IMR-90 (cell line): Measurements from ENCODE around the gene B3GALT4. TPM values are rescaled to one million over a fixed set of nuclear protein-coding genes. Genes with fewer than 3 reads are reported as not detected.
A peak's percentile ranks its signal among the peaks of the same experiment; 100 is the strongest.

Source experiments
- ATAC-seq: fragments of 200-7000 bp; cut with Tn5 transposase; 2 replicates; pipeline ENCODE4 v1.9.1; 2020; ENCODE audit warnings: low read depth, mild to moderate bottlenecking, moderate library complexity
- BruUV-seq: library from RNA; stranded (reverse); fragments of 400-500 nt; replicated peaks from 2 replicates; lab custom pipeline; 2021; lab: Mats Ljungman, UMichigan
- CTCF ChIA-PET: fragments of 300-600 bp; formaldehyde crosslinking; extraction: SDS; loops from one replicate; lab custom pipeline; 2021; ENCODE audit warnings: antibody characterized with exemption; lab: Yijun Ruan, JAX
- POLR2A ChIA-PET: fragments of 300-600 bp; sonication (Branson Sonifier 250); formaldehyde crosslinking; loops from one replicate; lab custom pipeline; 2022; ENCODE audit warnings: antibody characterized with exemption; ENCODE audit not compliant: unreplicated experiment; lab: Charles Lee
- DNase-seq: peaks from one replicate; pipeline ENCODE4 v3.0.0; 2013
- H2AFZ ChIP-seq: replicated peaks from 2 replicates; pipeline ENCODE3; 2013; ENCODE audit warnings: low read length, mild to moderate bottlenecking; ENCODE audit not compliant: poor library complexity
- H2AK5ac ChIP-seq: 2 replicates; pipeline ENCODE4 v1.6.1; 2013; ENCODE audit warnings: low read depth, low read length, inconsistent platforms
- H2AK9ac ChIP-seq: replicated peaks from 2 replicates; pipeline ENCODE3; 2013; ENCODE audit warnings: mild to moderate bottlenecking, low read depth, low read length, moderate library complexity; ENCODE audit not compliant: poor library complexity
- H2BK120ac ChIP-seq: 2 replicates; pipeline ENCODE4 v1.6.1; 2013; ENCODE audit warnings: low read depth, low read length, inconsistent platforms
- H2BK15ac ChIP-seq: 3 replicates; pipeline ENCODE4 v1.6.1; 2013; ENCODE audit warnings: low read depth, low read length, inconsistent platforms
- H2BK20ac ChIP-seq: 2 replicates; pipeline ENCODE4 v1.6.1; 2013; ENCODE audit warnings: low read depth, mild to moderate bottlenecking, inconsistent platforms, low read length, moderate library complexity
- H2BK5ac ChIP-seq: 2 replicates; pipeline ENCODE4 v1.6.1; 2013; ENCODE audit warnings: mild to moderate bottlenecking, low read depth, low read length, inconsistent platforms; ENCODE audit not compliant: poor library complexity, severe bottlenecking
- H3K14ac ChIP-seq: replicated peaks from 2 replicates; pipeline ENCODE4 v1.6.1; 2013; ENCODE audit warnings: low read depth, low read length, inconsistent platforms
- H3K18ac ChIP-seq: 2 replicates; pipeline ENCODE4 v1.6.1; 2013; ENCODE audit warnings: low read depth, low read length, control low read depth
- H3K23ac ChIP-seq: 2 replicates; pipeline ENCODE4 v1.6.1; 2013; ENCODE audit warnings: low read depth, low read length, inconsistent platforms
- H3K27ac ChIP-seq: 2 replicates; pipeline ENCODE4 v1.5.1; 2013; ENCODE audit warnings: mild to moderate bottlenecking, control low read depth, low read length; ENCODE audit not compliant: insufficient read depth
- H3K27me3 ChIP-seq: 2 replicates; pipeline ENCODE4 v1.6.1; 2013; ENCODE audit warnings: low read length; ENCODE audit not compliant: control insufficient read depth, insufficient read depth
- H3K36me3 ChIP-seq: 2 replicates; pipeline ENCODE4 v1.6.1; 2013; ENCODE audit warnings: low read length, mixed read lengths; ENCODE audit not compliant: control insufficient read depth, insufficient read depth
- H3K4ac ChIP-seq: 2 replicates; pipeline ENCODE4 v1.6.1; 2013; ENCODE audit warnings: low read depth, low read length, inconsistent platforms
- H3K4me1 ChIP-seq: 2 replicates; pipeline ENCODE4 v1.6.1; 2013; ENCODE audit warnings: low read length, mixed read lengths; ENCODE audit not compliant: control insufficient read depth, insufficient read depth
- H3K4me2 ChIP-seq: 2 replicates; pipeline ENCODE4 v1.6.1; 2013; ENCODE audit warnings: low read depth, mild to moderate bottlenecking, control low read depth, low read length, moderate library complexity
- H3K4me3 ChIP-seq: 2 replicates; pipeline ENCODE4 v1.5.1; 2013; ENCODE audit warnings: low read depth, mild to moderate bottlenecking, control low read depth, low read length, moderate library complexity; ENCODE audit not compliant: insufficient read depth
- H3K56ac ChIP-seq: 2 replicates; pipeline ENCODE4 v1.6.1; 2013; ENCODE audit warnings: low read length, inconsistent platforms; ENCODE audit not compliant: insufficient read depth; ENCODE audit errors: extremely low read depth
- H3K79me1 ChIP-seq, 2 experiments: 2 replicates each; pipeline ENCODE4 v1.6.1; 2013; ENCODE audit warnings: low read length in 2 of 2, inconsistent platforms in 1 of 2, low read depth in 1 of 2
- H3K9ac ChIP-seq: 2 replicates; pipeline ENCODE4 v1.6.1; 2013; ENCODE audit warnings: low read depth, low read length, control low read depth
- H3K9me1 ChIP-seq: 2 replicates; pipeline ENCODE4 v1.6.1; 2013; ENCODE audit warnings: low read length, inconsistent platforms; ENCODE audit not compliant: insufficient read depth
- H3K9me3 ChIP-seq: 2 replicates; pipeline ENCODE4 v1.6.1; 2013; ENCODE audit warnings: low read length; ENCODE audit not compliant: control insufficient read depth, insufficient read depth
- H4K20me1 ChIP-seq: 2 replicates; pipeline ENCODE4 v1.6.1; 2013; ENCODE audit warnings: low read length, inconsistent platforms; ENCODE audit not compliant: insufficient read depth
- H4K5ac ChIP-seq: 2 replicates; pipeline ENCODE4 v1.6.1; 2013; ENCODE audit warnings: mild to moderate bottlenecking, low read depth, low read length, control low read depth
- H4K8ac ChIP-seq, 2 experiments: 2 replicates each; pipeline ENCODE4 v1.6.1; 2013; ENCODE audit warnings: low read depth in 2 of 2, low read length in 2 of 2, control low read depth in 1 of 2, inconsistent platforms in 1 of 2
- H4K91ac ChIP-seq: 2 replicates; pipeline ENCODE4 v1.6.1; 2013; ENCODE audit warnings: low read depth, low read length, inconsistent platforms; ENCODE audit not compliant: insufficient read depth
- BHLHE40 ChIP-seq: fragments of 150-350 bp; IDR thresholded peaks from 2 replicates; pipeline ENCODE4 v1.6.1; 2016; ENCODE audit warnings: mild to moderate bottlenecking, low read depth, low read length
- CEBPB ChIP-seq: IDR thresholded peaks from 2 replicates; pipeline ENCODE4 v1.6.1; 2012; ENCODE audit warnings: low read depth, low read length, improper control_type of control experiment
- CHD1 ChIP-seq: IDR thresholded peaks from 2 replicates; pipeline ENCODE4 v1.6.1; 2012; ENCODE audit warnings: low read depth, low read length, improper control_type of control experiment
- CTCF ChIP-seq: conservative IDR thresholded peaks from 2 replicates; pipeline ENCODE4 v1.5.1; 2012; ENCODE audit warnings: mild to moderate bottlenecking, low read depth, low read length, improper control_type of control experiment
- ELK1 ChIP-seq: fragments of 150-350 bp; IDR thresholded peaks from 2 replicates; pipeline ENCODE4 v1.6.1; 2016; ENCODE audit warnings: low read depth, mild to moderate bottlenecking, low read length, moderate library complexity, borderline replicate concordance
- FOS ChIP-seq: fragments of 150-350 bp; IDR thresholded peaks from 2 replicates; pipeline ENCODE4 v1.6.1; 2016; ENCODE audit warnings: low read depth, low read length
- MAFK ChIP-seq: IDR thresholded peaks from 2 replicates; pipeline ENCODE4 v1.6.1; 2012; ENCODE audit warnings: low read depth, low read length, improper control_type of control experiment
- MAZ ChIP-seq: IDR thresholded peaks from 2 replicates; pipeline ENCODE4 v1.6.1; 2012; ENCODE audit warnings: low read depth, mild to moderate bottlenecking, low read length, improper control_type of control experiment, moderate library complexity, borderline replicate concordance
- MXI1 ChIP-seq: IDR thresholded peaks from 2 replicates; pipeline ENCODE4 v1.6.1; 2012; ENCODE audit warnings: low read depth, mild to moderate bottlenecking, low read length, moderate library complexity, borderline replicate concordance
- NFE2L2 ChIP-seq: fragments of 150-350 bp; IDR thresholded peaks from 2 replicates; pipeline ENCODE4 v1.6.1; 2016; ENCODE audit warnings: low read depth, mild to moderate bottlenecking, low read length
- RAD21 ChIP-seq: IDR thresholded peaks from 2 replicates; pipeline ENCODE4 v1.6.1; 2012; ENCODE audit warnings: low read length, improper control_type of control experiment
- RFX5 ChIP-seq: IDR thresholded peaks from 2 replicates; pipeline ENCODE4 v1.8.0; 2012; ENCODE audit warnings: low read depth, mild to moderate bottlenecking, low read length, moderate library complexity
- SMC3 ChIP-seq: fragments of 150-350 bp; IDR thresholded peaks from 2 replicates; pipeline ENCODE4 v1.6.1; 2016; ENCODE audit warnings: low read depth, mild to moderate bottlenecking, antibody characterized with exemption, low read length, moderate library complexity
- USF2 ChIP-seq: fragments of 150-350 bp; IDR thresholded peaks from 2 replicates; pipeline ENCODE4 v1.6.1; 2017; ENCODE audit warnings: mild to moderate bottlenecking, antibody characterized with exemption, low read length, low read depth
- WGBS, 2 experiments: methylation state at CpG; one replicate each; pipeline versions ENCODE4 v1.1.5 to v1.1.7; 2013; ENCODE audit warnings: missing lambda C conversion rate in 2 of 2; ENCODE audit not compliant: insufficient read length in 1 of 2; ENCODE audit errors: extremely low coverage in 2 of 2; 5-methylcytosine and 5-hydroxymethylcytosine counted together
- dilution Hi-C: fragments of 300-500 bp; cut with HindIII; formaldehyde crosslinking; loops from one replicate; pipeline ENCODE4 v1.14.3; 2018; ENCODE audit warnings: low sequenced_read_pairs; ENCODE audit not compliant: unreplicated experiment
- in situ Hi-C: fragments of 300-500 bp; cut with MboI; formaldehyde crosslinking; loops from 3 replicates; pipeline ENCODE4 v1.14.3; 2019; ENCODE audit warnings: low sequenced_read_pairs, inconsistent platforms, mixed read lengths
- intact Hi-C: fragments of 100-400 bp; cut with micrococcal nuclease; formaldehyde crosslinking; loops from 2 replicates; pipeline ENCODE4 v1.10.0; 2022
- polyA plus RNA-seq, 3 experiments: library from polyadenylated mRNA; depleted of rRNA; stranded (reverse); fragments of >200 nt; gene quantifications; 2 replicates each; pipeline ENCODE4 v1.2.3, GENCODE V29; 2012; ENCODE audit warnings: low replicate concordance in 1 of 3
- total RNA-seq: library from RNA; depleted of rRNA; stranded (reverse); fragments of >200 nt; gene quantifications from 2 replicates; pipeline ENCODE4 v1.2.3, GENCODE V29; 2012

Gene B3GALT4
- total and polyA plus RNA-seq, 2 of the 4 experiments (the other 2 are of a cell fraction) = 0.70 to 0.72 TPM

GRCh38 chr6:33286946-33287914 is 10.3 kb downstream of the B3GALT4 start:
- in situ Hi-C loops = no loop called here
- BruUV-seq = no TSS peak
- H3K56ac ChIP-seq = no peak overlapping the region
- peaks cover 3% of the 10 kb centered on the region; the same call in 1 of the 2 replicates for H3K9me1 ChIP-seq
- no peak for DNase-seq
- H2BK20ac ChIP-seq = no peak overlapping the region
- ChIA-PET CTCF (no interaction called here), POLR2A (no interaction called here)
- no peak overlapping the region for H3K4ac ChIP-seq
- dilution Hi-C loops = no loop called here
- no peak overlapping the region for H2BK15ac ChIP-seq
- no peak overlapping the region for H3K18ac ChIP-seq
- no peak for ATAC-seq
- intact Hi-C loops = no loop called here
- no peak overlapping the region for H2AK5ac ChIP-seq
- H2AFZ ChIP-seq = peak overlapping the region; percentile 29
- H3K9ac ChIP-seq = no peak overlapping the region
- no peak overlapping the region for H2AK9ac ChIP-seq
- H4K20me1 ChIP-seq = no peaks in the 10 kb centered on the region
- H2BK5ac ChIP-seq = no peak overlapping the region
- H3K27ac ChIP-seq = no peak overlapping the region
- no peak overlapping the region for H3K4me2 ChIP-seq
- no peak overlapping the region for H4K91ac ChIP-seq
- no peak overlapping the region for H2BK120ac ChIP-seq
- no peaks in the 10 kb centered on the region for H3K27me3 ChIP-seq
- peaks cover 45% of the 10 kb centered on the region for H3K36me3 ChIP-seq
- no peak overlapping the region for H4K8ac ChIP-seq
- no peak overlapping the region for H3K4me3 ChIP-seq
- no CpG with 5 or more reads among the region's 22 CpGs for WGBS, 2 experiments
- peaks cover 31 to 57% of the 10 kb centered on the region in 2 experiments for H3K79me1 ChIP-seq
- H3K4me1 ChIP-seq = peaks cover 7% of the 10 kb centered on the region
- H3K14ac ChIP-seq = no peak overlapping the region
- no peaks in the 10 kb centered on the region for H3K9me3 ChIP-seq
- no peak overlapping the region for H3K23ac ChIP-seq
- no peak overlapping the region for H4K5ac ChIP-seq
- TF ChIP-seq NFE2L2 = no peak
- no peak for TF ChIP-seq CEBPB
- no peak for TF ChIP-seq MAZ
- no peak for TF ChIP-seq ELK1
- TF ChIP-seq USF2 = no peak
- no peak for TF ChIP-seq CTCF
- no peak for TF ChIP-seq MAFK
- no peak for TF ChIP-seq FOS
- no peak for TF ChIP-seq MXI1
- TF ChIP-seq RAD21 = no peak
- TF ChIP-seq RFX5 = no peak
- TF ChIP-seq SMC3 = no peak
- no peak for TF ChIP-seq CHD1
- no peak for TF ChIP-seq BHLHE40
